DMS114 treated with DMSO at 0.1 percent for 48 hours (cell line): Measurements from ENCODE around the gene CHSY3.

Source experiments
- DNase-seq: peaks from one replicate; lab custom pipeline; 2025; ENCODE audit not compliant: unreplicated experiment; lab: John Stamatoyannopoulos, UW

The CHSY3 gene

GRCh38 chr5:130078661-130079060 lies 174.4 kb downstream of the CHSY3 start:
- DNase-seq: no peak

DNA sequence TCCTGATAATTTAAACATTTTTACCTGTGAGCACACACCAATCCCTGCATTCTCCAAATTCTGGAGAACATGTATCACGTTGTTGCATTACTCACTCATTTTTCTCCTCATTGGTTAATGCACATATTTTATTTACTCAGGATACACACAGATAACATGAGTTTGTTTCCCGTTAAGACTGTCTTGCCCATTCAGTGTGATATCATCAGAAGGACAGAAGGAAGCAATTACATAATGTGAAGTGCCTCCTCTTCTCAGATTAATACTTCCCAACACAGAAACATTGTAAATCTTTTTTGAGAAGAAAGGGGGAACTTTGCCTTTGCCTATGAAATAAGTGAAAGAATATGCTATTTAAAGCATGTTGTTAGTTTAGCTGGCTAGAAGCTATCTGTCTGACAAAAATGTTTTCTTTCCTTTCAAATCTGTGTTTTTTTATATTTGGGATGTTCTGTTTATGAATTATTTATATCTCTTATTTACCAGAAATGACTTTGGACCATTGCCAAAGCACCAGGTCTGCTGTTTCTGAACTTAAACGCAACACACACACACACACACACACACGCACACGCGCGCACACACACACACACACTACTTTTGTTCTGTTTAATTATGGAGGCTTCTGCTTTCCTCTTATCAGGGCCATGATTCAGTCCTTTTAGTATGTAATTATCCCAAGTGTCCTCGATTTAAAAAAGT lies 186.5 kb downstream of the CHSY3 start:
- DNase-seq: no peak

- DNase-seq: no peak
Measured at GRCh38 chr5:130092991-130093390, 188.7 kb downstream of the CHSY3 start.

DNA sequence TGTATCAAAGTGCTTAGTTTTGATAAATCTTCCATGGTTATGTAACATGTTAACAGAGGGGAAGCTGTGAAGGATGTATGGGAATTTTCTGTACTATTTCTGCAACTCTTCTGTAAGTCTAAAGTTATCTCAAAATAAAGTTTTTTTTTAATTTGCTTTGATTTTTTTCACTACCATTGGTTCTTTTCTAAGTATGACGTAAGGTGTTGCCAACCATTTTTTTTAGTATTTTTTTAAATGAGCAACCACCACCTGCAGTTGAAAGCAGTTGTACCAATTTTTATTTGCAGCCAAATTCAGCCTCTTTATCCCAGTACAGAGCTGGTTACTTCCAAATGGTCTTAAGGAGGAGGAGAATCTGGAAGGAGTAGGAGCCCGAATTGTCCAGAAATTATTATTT lies 192.2 kb downstream of the CHSY3 start:
- no peak for DNase-seq

DNA sequence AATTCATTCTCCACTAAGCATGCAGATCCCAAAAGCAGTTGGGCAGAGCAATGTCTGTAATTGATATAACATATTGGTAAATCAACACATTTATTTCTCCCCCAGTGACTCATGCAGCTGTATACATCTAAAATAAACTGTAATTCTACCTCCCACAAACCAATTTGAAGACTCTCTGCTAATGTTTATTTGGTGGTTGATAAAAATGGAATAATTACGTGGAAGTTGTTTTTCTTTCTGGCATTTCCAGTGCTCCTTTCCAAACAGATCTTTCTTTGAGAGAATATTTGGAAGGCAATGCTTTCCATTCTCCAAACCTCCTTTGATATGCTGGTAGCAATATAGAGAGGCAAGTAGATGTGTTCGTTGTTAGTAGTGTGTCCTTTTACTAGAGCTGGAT lies 194.7 kb downstream of the CHSY3 start:
- DNase-seq: no peak

DNA sequence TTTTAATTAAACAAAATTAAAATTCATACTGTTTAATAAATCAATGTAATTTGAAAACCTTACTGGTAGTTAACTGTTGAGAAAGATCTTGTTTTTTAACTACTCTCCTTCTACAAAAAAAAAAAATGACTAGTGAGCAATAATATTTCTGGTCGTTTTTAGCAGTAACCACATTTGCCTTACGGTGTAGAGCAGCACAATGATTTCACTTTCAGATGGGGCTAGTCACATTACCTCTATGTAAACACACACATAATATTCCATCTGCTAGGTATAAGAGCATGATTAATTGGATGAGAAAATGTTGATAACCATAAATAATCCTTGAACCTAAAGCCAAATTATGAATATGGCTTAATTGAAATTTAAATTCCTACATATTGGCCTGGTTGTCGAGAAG lies 198.1 kb downstream of the CHSY3 start:
- DNase-seq: no peak

GRCh38 chr5:130102960-130103359 lies 198.7 kb downstream of the CHSY3 start:
- DNase-seq: no peak

GRCh38 chr5:130104895-130105688 lies 200.8 kb downstream of the CHSY3 start:
- no peak for DNase-seq

DNA sequence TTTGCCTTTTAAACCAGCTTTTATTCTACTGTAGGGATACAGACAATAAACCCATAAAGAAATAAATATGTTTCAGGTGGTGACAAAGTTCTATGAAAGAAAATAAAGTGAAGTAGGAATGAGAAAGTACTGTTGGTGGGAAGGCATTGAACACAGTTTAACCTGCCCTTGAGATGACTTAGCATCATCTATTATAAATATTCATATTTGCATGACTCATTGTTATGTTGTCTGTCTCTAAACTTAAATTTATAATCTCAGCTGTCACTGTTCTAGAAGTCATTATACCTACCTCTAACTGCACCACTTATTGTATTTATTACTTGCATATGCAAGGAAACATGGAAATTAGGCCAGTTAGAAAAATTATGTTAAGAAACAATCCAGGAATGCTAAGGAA lies 202.2 kb downstream of the CHSY3 start:
- DNase-seq: no peak

DNA sequence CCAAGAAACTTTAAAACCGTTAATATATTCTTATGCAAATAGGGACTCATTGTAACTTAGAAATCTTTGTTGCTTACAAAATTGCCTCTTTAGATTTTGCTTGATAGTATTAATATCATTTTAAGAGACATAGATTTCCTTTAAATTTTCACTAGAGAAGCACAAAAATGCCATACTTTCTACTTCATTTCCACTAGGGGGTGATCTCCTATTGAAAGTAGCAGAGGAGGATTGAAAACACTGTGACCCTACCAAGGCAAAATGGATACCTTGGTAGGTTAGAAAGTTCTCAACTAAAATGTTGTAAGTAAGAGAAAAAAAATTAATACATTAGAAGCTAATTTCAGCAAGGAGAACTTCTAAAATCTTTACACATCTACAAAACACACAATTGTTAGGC lies 204.9 kb downstream of the CHSY3 start:
- DNase-seq: peak; percentile 29

DNA sequence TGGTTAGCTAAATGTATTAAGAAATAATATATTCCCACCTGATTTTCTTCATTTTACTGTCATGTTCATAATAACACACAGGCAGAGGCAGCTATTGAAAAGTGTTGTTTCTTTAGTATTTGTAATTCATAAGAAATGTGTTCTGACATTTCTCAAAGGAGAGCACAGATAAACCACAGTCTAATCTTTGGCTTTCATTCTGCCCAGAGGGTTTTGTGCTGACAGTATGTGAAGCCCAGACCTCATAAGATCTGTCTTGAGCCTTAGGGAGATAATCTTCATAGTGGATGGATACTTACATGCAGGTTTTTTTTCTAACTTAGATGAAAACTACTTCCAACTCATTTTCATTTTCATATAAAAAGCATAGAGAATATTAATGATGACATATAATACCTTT lies 206.1 kb downstream of the CHSY3 start:
- DNase-seq: no peak

GRCh38 chr5:130111746-130112145 lies 207.5 kb downstream of the CHSY3 start:
- DNase-seq: no peak

DNA sequence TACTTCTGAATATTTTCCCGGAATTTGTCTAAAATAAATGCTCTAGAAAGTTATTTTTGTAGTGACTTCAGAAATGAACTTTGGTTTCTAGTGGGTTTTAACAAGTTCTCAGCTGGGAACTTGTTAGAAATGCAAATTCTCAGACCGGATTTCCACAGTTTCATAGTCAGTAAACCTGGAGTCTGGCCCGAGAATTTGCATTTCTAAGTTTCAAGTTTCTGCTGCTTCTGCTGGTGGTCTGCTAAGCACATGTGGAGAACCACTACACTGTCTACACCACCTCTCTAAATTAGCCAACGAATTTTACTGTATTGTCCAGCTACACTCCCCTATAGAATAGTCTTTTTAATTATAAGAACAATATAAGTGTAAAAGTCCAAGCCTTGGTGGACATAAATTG lies 208.0 kb downstream of the CHSY3 start:
- DNase-seq: no peak

- DNase-seq: no peak
Measured at GRCh38 chr5:130115686-130116085, 211.4 kb downstream of the CHSY3 start.

DNA sequence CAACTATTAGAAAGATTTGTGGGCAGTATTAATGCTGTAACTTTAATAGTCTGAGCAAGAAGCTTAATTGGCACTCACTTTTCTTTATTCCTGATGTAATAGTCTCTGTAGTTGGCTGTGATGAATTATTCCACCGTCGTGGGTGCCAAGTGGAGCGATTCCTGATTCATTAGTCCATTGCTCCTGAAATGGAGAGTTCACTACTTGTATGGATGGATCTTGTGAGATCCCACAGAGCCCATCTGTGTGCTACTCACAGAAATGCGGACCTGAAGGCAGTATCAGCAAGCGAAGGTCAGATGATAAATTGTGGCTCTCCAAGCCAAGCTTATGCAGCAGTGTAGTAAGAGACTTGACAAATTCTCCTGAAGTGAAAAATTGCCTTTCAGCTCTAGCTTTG lies 212.2 kb downstream of the CHSY3 start:
- DNase-seq: no peak

DNA sequence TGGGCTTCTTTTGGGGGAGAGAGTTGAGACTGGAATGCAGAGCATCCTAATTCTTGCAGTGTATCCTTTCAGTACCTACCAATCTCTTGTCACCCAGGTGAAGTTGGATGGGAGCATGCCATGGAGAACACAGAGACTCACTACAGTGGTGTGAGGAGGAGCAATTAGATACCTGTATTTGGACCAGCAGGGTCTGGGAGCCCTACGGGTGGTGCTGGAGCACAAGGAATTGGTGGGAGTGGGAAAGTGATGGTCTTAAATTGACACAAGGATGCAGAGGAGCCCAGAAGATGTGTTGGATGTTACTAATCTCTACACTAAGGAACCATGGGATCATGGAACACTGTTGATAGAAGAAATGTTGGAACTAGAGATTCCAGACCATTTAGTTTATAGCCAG lies 212.7 kb downstream of the CHSY3 start:
- no peak for DNase-seq

- no peak for DNase-seq
Measured at GRCh38 chr5:130126746-130127145, 222.5 kb downstream of the CHSY3 start.

DNA sequence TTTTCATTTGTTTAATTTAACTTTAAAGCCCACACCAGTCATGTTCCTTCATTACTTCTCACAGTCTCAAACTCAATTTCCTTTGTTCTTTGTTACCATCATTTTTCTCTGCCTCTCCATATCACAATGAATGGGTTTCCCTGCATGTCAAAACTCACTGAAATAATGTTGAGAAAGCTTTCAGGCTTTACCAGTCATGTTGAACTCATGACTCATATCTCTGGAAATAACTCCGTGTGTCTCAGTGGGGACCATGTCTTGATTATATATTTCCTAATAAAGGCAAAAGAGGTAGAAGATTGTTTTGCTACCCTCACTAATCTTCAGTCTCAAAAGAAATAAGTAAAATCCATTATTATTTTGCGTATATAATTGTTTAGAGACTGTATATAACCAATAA lies 231.2 kb downstream of the CHSY3 start:
- DNase-seq: no peak

GRCh38 chr5:130136300-130136699 lies 232.0 kb downstream of the CHSY3 start:
- DNase-seq: no peak

GRCh38 chr5:130137681-130138080 lies 233.4 kb downstream of the CHSY3 start:
- no peak for DNase-seq

DNA sequence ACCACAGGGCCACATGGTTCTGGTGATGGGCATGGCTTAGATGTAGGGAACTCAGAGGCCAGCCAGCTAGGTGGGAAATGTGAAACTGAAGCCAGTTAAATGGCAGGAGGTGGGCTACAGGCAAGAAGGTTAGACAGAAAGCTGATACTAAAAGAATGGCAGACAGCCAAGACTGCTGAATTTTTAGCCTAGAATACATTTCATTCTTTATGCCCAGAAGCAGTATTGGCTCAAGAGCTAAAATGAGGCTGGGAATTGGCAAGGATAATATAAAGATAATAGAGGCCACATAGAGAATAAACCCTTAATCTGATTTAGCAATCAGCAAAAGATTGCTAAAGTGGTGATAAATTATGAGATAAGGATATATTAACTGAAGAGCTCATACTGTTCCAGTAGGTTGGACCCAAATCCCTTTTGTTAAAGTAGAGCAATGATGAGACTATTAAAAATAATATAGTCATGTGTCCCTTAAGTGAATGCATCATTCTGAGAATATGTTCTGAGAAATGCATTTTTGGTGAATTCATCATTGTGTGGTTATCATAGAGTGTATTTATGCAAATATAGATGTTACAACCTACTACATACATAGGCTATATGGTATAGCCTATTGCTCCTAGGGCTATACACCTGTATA lies 234.3 kb downstream of the CHSY3 start:
- no peak for DNase-seq

- DNase-seq: no peak
Measured at GRCh38 chr5:130141659-130142320, 237.5 kb downstream of the CHSY3 start.
